NCI-H460 (cell line): ENCODE results near the gene GAS7. TPM values are rescaled to one million over a fixed set of nuclear protein-coding genes. Genes with fewer than 3 reads are reported as not detected.

Experiments
- DNase-seq: peaks from one replicate; pipeline ENCODE4 v3.0.0-alpha.2; 2016; ENCODE audit warnings: low read depth; ENCODE audit errors: extremely low read depth
- total RNA-seq: library from RNA; depleted of rRNA; stranded (reverse); fragments of >200 nt; shearing (Covaris generic); gene quantifications from 2 replicates; pipeline ENCODE4 v1.2.3, GENCODE V29; 2014

Gene GAS7
- total RNA-seq, 1 experiment from 2014 or later = 2.5 TPM

DNA sequence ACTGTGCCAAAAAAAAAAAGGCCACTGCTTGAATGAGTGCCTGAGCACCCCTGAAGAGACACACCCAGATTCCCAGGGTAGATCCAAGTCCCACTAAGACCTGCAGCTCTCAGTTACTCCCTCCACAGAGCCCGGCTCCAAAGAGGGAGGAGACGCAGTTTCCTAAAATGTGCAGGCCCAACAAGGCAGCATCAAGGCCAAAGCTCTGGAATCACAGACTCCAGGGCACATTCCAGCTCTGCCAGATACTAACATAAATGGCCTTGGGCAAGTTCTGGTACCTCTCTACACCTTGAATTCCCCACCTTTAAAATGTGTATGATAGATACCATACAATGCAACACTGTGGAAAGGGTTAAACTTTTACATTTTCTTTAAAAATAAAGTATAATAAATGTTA lies 57.0 kb downstream of the GAS7 start:
- DNase-seq = no peak

GRCh38 chr17:10139577-10139976 lies 58.8 kb downstream of the GAS7 start:
- DNase-seq = no peak

DNA sequence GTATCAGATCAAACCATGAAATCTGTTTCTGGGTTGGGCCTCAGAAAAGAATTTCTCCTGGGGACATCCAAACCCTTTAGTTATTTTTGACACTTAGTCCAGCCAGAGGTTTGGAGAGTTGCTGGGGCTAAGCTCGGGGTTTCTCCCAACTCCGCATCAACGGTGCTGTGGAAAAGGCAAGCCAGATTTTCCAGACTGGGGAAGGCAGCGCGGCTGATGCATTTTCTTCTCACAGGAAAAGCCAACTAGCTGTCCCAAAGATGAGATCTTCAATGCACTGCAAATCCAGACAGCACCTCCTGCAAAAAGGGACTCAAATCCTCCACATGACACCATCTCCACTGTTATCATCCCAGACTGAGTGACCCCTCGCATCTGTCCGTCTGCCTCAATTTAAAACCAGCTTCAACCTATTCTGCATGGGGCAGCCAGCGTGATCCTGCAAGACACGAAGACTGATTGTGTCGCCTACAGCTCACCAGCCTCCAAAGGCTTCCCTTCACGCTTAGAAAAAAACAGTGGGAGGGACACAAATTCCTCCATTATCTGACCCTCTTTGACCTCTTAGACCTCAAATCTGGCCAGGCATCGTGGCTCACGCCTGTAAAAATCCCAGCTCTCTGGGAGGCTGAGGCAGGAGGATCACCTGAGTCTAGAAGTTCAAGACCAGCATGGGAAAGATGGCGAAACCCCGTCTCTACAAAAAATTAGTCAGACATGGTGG lies 62.0 kb downstream of the GAS7 start:
- DNase-seq = no peak

DNA sequence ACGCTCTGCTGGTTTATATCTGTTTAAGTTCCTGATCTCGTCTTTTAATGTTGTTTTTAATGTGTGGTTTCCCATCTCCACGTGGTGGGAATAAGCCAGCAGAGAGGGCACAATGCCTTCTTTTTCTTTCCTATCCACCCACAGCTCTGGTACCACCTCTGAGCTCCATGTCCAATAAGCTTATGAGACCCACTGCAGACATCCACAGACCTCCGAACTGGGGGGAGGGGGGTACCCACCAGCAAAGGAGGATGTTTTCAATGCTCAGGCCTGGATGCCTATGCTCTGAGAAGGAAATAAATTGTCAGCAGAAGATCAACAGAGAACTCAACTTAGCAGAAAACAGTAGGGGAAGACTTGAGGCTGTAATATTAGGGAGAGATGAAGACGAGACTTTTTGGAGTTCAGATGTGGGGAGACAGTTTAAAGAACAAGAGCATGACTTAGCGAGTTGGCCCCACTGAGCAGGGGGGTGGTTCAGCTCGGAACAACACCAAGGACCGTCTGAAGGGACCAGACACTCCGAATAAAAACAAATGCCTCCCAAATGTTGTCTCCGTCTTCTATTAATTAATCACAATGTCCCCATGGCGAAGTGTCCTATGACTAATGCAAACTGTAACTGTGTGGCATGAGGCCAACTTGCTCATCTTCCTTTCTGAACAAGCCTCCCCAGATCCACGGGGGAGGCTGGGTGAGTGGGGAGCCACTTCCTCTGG lies 62.7 kb downstream of the GAS7 start:
- no peak for DNase-seq

GRCh38 chr17:10130677-10131076 lies 67.7 kb downstream of the GAS7 start:
- DNase-seq = no peak

DNA sequence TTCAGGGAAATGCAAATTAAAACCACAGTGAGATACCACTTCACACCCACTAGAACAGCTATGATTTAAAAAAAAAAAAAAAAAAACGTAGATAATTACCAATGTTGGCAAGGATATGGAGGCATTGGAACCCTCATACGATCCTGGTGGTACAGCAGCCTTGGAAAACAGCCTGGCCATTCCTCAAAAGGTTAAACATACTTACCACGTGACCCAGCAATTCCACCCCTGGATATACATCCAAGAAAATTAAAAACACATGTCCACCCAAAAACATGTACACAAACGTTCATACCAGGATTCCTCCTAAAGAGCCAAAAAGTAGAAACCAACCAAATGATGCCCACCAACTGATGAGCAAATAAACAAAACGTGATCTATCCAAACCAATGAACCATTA lies 68.1 kb downstream of the GAS7 start:
- no peak for DNase-seq

- no peak for DNase-seq
Observed at GRCh38 chr17:10127819-10128425, 70.5 kb downstream of the GAS7 start.

DNA sequence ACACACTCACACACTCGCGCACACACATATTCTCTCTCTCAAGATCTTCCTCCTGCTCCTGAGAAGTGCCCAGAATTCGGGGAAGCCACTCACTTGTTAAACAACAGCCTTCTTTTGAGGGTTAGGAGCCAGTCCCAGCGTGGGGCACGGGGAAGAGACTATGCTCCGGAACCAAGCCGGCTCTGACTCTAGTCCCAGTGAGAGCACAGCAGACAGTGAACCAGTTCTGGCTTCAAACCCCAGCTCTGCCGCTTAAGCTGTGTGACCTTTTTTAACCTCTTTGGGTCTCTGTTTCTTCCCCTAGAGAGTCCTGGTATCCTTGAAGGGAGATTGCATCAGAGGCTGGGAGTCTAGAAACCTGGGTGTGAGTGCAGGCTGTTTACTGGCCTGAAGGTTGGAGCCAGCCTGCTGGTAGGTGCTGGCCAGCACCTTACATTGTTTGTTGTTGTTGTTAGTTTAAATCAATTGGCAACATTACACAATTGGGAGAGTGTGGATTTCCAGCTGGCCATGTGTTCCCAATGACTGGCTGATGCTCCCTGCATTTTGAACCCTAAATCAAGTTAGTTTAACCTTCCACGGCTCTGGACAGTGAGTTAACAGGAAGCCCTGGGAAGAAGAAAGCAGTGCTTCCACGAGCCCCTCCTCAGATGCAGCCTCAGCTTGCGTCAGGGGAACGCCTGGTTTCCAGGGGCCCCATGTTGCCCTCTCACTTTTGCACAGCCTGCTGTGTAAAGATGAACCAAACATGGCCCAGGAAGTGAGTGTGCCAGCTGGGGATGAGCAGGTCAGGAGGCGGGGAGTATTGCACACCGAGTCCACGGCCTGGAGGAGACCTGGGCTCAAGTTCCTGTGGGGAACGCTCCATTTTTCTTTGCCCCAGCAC lies 71.5 kb downstream of the GAS7 start:
- DNase-seq = no peak

- no peak for DNase-seq
Observed at GRCh38 chr17:10126276-10126615, 72.2 kb downstream of the GAS7 start.

GRCh38 chr17:10125531-10126275 lies 72.7 kb downstream of the GAS7 start:
- no peak for DNase-seq

- DNase-seq = no peak
Observed at GRCh38 chr17:10123093-10123492, 75.3 kb downstream of the GAS7 start.

GRCh38 chr17:10121971-10122707 lies 76.3 kb downstream of the GAS7 start:
- DNase-seq = no peak

- no peak for DNase-seq
Observed at GRCh38 chr17:10120749-10121148, 77.7 kb downstream of the GAS7 start.

DNA sequence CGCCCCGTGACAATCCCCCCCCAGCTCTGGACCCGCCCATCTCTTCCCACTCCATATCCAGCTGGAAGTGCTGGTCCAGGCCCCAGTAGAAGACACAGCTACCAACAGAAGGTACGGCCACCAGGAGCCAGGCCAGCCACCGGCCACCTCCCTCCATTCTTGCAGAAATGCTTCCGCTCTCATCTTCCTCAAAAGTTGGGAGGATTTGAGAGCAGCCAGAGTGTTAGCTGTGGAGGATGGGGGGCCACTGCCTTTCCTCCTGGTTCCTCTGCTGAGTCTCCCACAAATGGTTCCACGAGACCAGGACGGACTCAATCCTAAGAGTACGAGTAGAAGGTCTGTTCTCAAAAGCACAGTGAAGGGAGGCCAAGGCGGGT lies 78.3 kb downstream of the GAS7 start:
- DNase-seq = no peak

DNA sequence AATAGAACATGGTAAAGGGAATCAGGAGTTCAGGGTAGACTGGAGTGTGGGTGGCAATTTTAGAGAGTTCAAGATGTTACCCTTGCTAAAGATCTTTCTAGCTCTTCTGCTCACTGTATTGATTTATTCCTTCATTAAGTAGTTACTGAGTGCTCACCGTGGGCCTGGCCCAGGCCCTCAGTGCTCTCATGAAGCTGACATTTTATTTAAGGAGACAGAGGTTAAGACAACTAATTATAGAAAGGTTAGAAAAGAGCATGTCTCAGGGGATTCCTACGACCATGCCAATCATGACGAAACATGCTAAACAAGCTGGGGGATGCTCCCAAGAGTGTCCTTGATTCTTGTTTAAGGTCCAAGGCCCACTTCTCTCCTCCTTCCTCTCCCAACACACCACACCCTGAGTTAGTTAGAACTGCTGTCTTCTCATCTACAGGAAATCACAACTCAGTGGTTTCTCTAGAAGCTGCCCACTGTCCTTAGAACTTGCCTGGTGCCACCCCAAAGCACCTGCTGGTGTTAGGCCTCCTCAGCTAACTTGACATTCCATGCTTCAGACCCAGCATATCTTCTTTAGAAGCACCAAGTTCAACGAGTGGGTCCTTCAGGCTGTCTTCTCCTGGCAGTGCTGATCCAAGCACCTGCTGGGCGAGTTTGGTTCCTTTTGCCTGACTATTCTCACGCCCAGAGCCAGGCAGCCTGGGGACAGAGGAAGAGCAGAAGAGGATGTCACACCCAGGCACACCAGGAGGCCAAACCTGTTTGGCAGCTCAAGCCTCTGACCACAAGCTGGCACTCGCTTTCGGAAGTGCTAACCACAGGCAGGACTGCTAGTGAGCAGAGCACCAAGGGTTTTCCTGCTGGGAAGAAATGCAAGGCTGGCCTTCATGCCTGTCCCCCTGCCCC lies 79.0 kb downstream of the GAS7 start:
- DNase-seq = no peak

DNA sequence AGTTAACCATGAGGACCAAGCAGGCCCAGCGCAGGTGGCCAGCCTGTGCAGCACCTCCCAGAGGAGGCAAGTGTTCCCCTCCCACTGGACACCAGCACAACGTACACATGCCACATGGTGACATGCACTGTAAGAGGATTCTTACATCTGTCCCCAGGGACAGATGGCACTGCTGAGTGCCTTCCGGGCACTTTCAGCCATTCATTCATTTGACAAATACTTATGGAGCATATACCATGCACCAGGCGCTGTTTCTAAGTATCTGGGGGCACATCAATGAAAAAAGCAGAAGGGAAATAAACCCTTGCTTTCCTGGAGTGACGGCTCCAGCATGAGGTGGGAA lies 79.6 kb downstream of the GAS7 start:
- no peak for DNase-seq

GRCh38 chr17:10117581-10118001 lies 80.8 kb downstream of the GAS7 start:
- DNase-seq = no peak

DNA sequence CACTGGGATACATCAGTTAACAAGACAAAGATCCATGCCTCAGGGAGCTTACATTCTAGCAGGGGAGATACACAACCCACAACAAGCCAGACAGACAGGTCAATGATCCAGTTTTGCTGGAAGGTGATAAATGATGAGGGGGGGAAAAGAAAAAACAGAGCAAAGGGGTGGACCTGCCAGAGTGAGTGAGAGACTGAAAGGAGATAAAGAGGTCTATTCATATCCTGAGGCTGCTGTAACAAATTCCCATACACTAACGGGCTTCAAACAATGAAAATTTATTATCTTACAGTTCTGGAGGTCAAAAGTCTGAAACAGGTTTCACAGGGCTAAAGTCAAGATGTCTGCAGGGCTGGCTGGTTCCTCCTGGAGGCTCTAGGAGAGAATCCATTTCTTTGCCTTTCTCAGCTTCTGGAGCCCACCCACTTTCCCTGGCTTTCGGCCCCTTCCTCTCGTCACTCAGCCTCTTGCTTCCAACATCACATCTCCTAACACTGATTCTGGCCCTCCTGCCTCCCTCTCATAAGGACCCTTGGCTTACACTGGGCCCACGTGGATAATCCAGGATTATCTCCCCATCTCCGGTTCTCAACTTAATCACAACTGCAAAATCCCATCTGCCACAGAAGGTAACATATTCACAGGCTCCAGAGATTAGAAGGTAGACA lies 81.5 kb downstream of the GAS7 start:
- DNase-seq = no peak
